H9 (cell line): ENCODE measurements around the gene DPP10. TPM values are rescaled to one million over a fixed set of nuclear protein-coding genes. Genes with fewer than 3 reads are reported as not detected.

Experiments used
- DNase-seq: peaks from one replicate; pipeline ENCODE4 v3.0.0-alpha.2; 2017
- H2AFZ ChIP-seq: one replicate; pipeline ENCODE4 v1.6.1; 2013; ENCODE audit warnings: mild to moderate bottlenecking, low read length, control low read depth, moderate library complexity
- H2AK5ac ChIP-seq: 2 replicates; pipeline ENCODE4 v1.6.1; 2013; ENCODE audit warnings: low read length, control low read depth, mixed read lengths; ENCODE audit not compliant: insufficient read length
- H2BK120ac ChIP-seq: one replicate; pipeline ENCODE4 v1.6.1; 2013; ENCODE audit warnings: low read depth, mild to moderate bottlenecking, low read length, control low read depth, inconsistent platforms; ENCODE audit not compliant: poor library complexity, severe bottlenecking
- H2BK12ac ChIP-seq: 2 replicates; pipeline ENCODE4 v1.6.1; 2013; ENCODE audit warnings: low read length, control low read depth, mixed read lengths, low read depth; ENCODE audit not compliant: insufficient read length
- H2BK15ac ChIP-seq: 2 replicates; pipeline ENCODE4 v1.6.1; 2013; ENCODE audit warnings: low read depth, low read length, control low read depth
- H2BK20ac ChIP-seq: one replicate; pipeline ENCODE4 v1.6.1; 2013; ENCODE audit warnings: low read depth, mild to moderate bottlenecking, low read length, control low read depth, inconsistent platforms; ENCODE audit not compliant: poor library complexity, severe bottlenecking
- H2BK5ac ChIP-seq: 2 replicates; pipeline ENCODE4 v1.6.1; 2013; ENCODE audit warnings: low read length, control low read depth, mixed read lengths; ENCODE audit not compliant: insufficient read length
- H3K14ac ChIP-seq: 2 replicates; pipeline ENCODE4 v1.6.1; 2013; ENCODE audit warnings: low read length, control low read depth; ENCODE audit not compliant: insufficient read depth
- H3K18ac ChIP-seq: 2 replicates; pipeline ENCODE4 v1.6.1; 2013; ENCODE audit warnings: low read depth, mild to moderate bottlenecking, mixed read lengths, low read length, control low read depth; ENCODE audit not compliant: insufficient read length
- H3K23ac ChIP-seq: 2 replicates; pipeline ENCODE4 v1.6.1; 2013; ENCODE audit warnings: low read length, control low read depth, mixed read lengths, low read depth; ENCODE audit not compliant: insufficient read length
- H3K23me2 ChIP-seq: 2 replicates; pipeline ENCODE4 v1.6.1; 2013; ENCODE audit warnings: low read depth, mild to moderate bottlenecking, mixed read lengths, low read length, control low read depth; ENCODE audit not compliant: insufficient read length, poor library complexity, severe bottlenecking
- H3K27ac ChIP-seq: 2 replicates; pipeline ENCODE4 v1.5.1; 2013; ENCODE audit warnings: low read length, control low read depth, mixed read lengths, low read depth; ENCODE audit not compliant: insufficient read length
- H3K27me3 ChIP-seq: 2 replicates; pipeline ENCODE4 v1.6.1; 2013; ENCODE audit warnings: low read length, control low read depth, inconsistent platforms; ENCODE audit not compliant: insufficient read depth
- H3K4ac ChIP-seq: 2 replicates; pipeline ENCODE4 v1.6.1; 2013; ENCODE audit warnings: low read depth, mild to moderate bottlenecking, control low read depth, inconsistent platforms, low read length, moderate library complexity
- H3K4me1 ChIP-seq: 2 replicates; pipeline ENCODE4 v1.6.1; 2013; ENCODE audit warnings: low read length, control low read depth, inconsistent platforms; ENCODE audit not compliant: insufficient read depth
- H3K4me2 ChIP-seq: 2 replicates; pipeline ENCODE4 v1.6.1; 2013; ENCODE audit warnings: low read length, control low read depth, mixed read lengths; ENCODE audit not compliant: insufficient read length, insufficient read depth
- H3K56ac ChIP-seq: 2 replicates; pipeline ENCODE4 v1.6.1; 2013; ENCODE audit warnings: low read depth, mild to moderate bottlenecking, mixed read lengths, low read length, control low read depth; ENCODE audit not compliant: insufficient read length
- H3K79me1 ChIP-seq: 2 replicates; pipeline ENCODE4 v1.6.1; 2013; ENCODE audit warnings: low read depth, mild to moderate bottlenecking, moderate library complexity, low read length, control low read depth, inconsistent platforms; ENCODE audit not compliant: insufficient read depth, poor library complexity, severe bottlenecking
- H3K79me2 ChIP-seq: 2 replicates; pipeline ENCODE4 v1.6.1; 2013; ENCODE audit warnings: low read length, control low read depth, inconsistent platforms; ENCODE audit not compliant: insufficient read depth
- H3K9ac ChIP-seq: 2 replicates; pipeline ENCODE4 v1.6.1; 2013; ENCODE audit warnings: low read length, control low read depth, mixed read lengths; ENCODE audit not compliant: insufficient read length; ENCODE audit errors: extremely low read depth
- H3K9me3 ChIP-seq: one replicate; pipeline ENCODE4 v1.6.1; 2013; ENCODE audit warnings: low read depth, low read length, inconsistent platforms; ENCODE audit not compliant: control insufficient read depth
- H3T11ph ChIP-seq: one replicate; pipeline ENCODE4 v1.6.1; 2013; ENCODE audit warnings: mild to moderate bottlenecking, low read length, control low read depth, inconsistent platforms
- H4K20me1 ChIP-seq: one replicate; pipeline ENCODE4 v1.6.1; 2013; ENCODE audit not compliant: control insufficient read depth, insufficient read length, insufficient read depth
- H4K5ac ChIP-seq: 2 replicates; pipeline ENCODE4 v1.6.1; 2013; ENCODE audit warnings: low read depth, mild to moderate bottlenecking, mixed read lengths, low read length, control low read depth; ENCODE audit not compliant: insufficient read length
- H4K8ac ChIP-seq: replicated peaks from 2 replicates; pipeline ENCODE4 v1.6.1; 2013; ENCODE audit warnings: low read length, control low read depth, mixed read lengths, low read depth; ENCODE audit not compliant: insufficient read length
- H4K91ac ChIP-seq: 2 replicates; pipeline ENCODE4 v1.6.1; 2013; ENCODE audit warnings: low read depth, mild to moderate bottlenecking, moderate library complexity, mixed read lengths, low read length, control low read depth; ENCODE audit not compliant: insufficient read length
- H3K27ac Mint-ChIP-seq, 3 experiments: 2 replicates in 2 of 3; 3 replicates in 1 of 3; pipeline ENCODE4 v1.8.0; 2020 to 2021; ENCODE audit warnings: mixed read lengths in 3 of 3, mild to moderate bottlenecking in 1 of 3, moderate library complexity in 1 of 3
- H3K27me3 Mint-ChIP-seq: 2 replicates; pipeline ENCODE4 v1.8.0; 2021; ENCODE audit warnings: low read depth, mild to moderate bottlenecking, moderate library complexity, mixed read lengths
- H3K36me3 Mint-ChIP-seq, 3 experiments: 2 replicates in 2 of 3; 3 replicates in 1 of 3; pipeline ENCODE4 v1.8.0; 2020 to 2021; ENCODE audit warnings: low read depth in 3 of 3, mixed read lengths in 3 of 3; ENCODE audit not compliant: insufficient read depth in 1 of 3
- H3K4me1 Mint-ChIP-seq, 2 experiments: 2 replicates each; pipeline ENCODE4 v1.8.0; 2020; ENCODE audit warnings: mixed read lengths in 2 of 2
- H3K4me3 Mint-ChIP-seq, 2 experiments: 2 replicates in 1 of 2; 3 replicates in 1 of 2; pipeline ENCODE4 v1.8.0; 2020 to 2021; ENCODE audit warnings: mild to moderate bottlenecking in 2 of 2, mixed read lengths in 2 of 2, moderate library complexity in 1 of 2
- H3K9me3 Mint-ChIP-seq, 2 experiments: 2 replicates in 1 of 2; 3 replicates in 1 of 2; pipeline ENCODE4 v1.8.0; 2020; ENCODE audit warnings: mild to moderate bottlenecking in 2 of 2, mixed read lengths in 2 of 2, moderate library complexity in 1 of 2
- CTCF ChIP-seq: fragments of 200-600 bp; sonication (generic); conservative IDR thresholded peaks from 3 replicates; pipeline ENCODE4 v1.8.0; 2021; ENCODE audit warnings: antibody characterized with exemption, mild to moderate bottlenecking
- WGBS: extraction: QIAGEN DNeasy Blood & Tissue Kit; methylation state at CpG from one replicate; pipeline ENCODE4 v1.1.7; 2013; ENCODE audit warnings: missing lambda C conversion rate, low lambda C conversion rate, mixed read lengths; ENCODE audit not compliant: insufficient read length; ENCODE audit errors: extremely low coverage; 5-methylcytosine and 5-hydroxymethylcytosine counted together
- total RNA-seq: library from RNA; stranded (reverse); gene quantifications from 2 replicates; pipeline ENCODE4 v1.2.1, GENCODE V29; 2021

Gene DPP10
- total RNA-seq, 1 experiment from 2014 or later, result 11.3 TPM

- H2BK20ac ChIP-seq, result no peak overlapping the region
- no peaks in the 10 kb centered on the region for H3K79me2 ChIP-seq
- no peak for TF ChIP-seq CTCF
- Mint-ChIP-seq H3K27ac (no peak overlapping the region), H3K36me3 (no peaks in the 10 kb centered on the region), H3K9me3 (peaks cover under 1 to 2% of the 10 kb centered on the region in 2 experiments; a peak in 4 of 5 replicates), H3K4me1 (no peaks in the 10 kb centered on the region), H3K4me3 (no peak overlapping the region), H3K27me3 (no peaks in the 10 kb centered on the region)
- no peak overlapping the region for H2BK12ac ChIP-seq
- no peak overlapping the region for H3T11ph ChIP-seq
- H3K4ac ChIP-seq, result no peak overlapping the region
- H4K5ac ChIP-seq, result no peak overlapping the region
- no CpG with 5 or more reads among the region's 4 CpGs for WGBS
- no peak overlapping the region for H2AK5ac ChIP-seq
- no peaks in the 10 kb centered on the region for H3K79me1 ChIP-seq
- H3K9ac ChIP-seq, result no peak overlapping the region
- H2AFZ ChIP-seq, result no peak overlapping the region
- H3K4me2 ChIP-seq, result no peak overlapping the region
- H3K9me3 ChIP-seq, result no peaks in the 10 kb centered on the region
- no peak overlapping the region for H3K18ac ChIP-seq
- H4K8ac ChIP-seq, result no peak overlapping the region
- H2BK5ac ChIP-seq, result no peak overlapping the region
- no peak overlapping the region for H4K91ac ChIP-seq
- H3K27me3 ChIP-seq, result no peaks in the 10 kb centered on the region
- H3K23me2 ChIP-seq, result no peaks in the 10 kb centered on the region
- H3K56ac ChIP-seq, result no peak overlapping the region
- no peak for DNase-seq
- H2BK120ac ChIP-seq, result no peak overlapping the region
- no peak overlapping the region for H3K23ac ChIP-seq
- no peak overlapping the region for H2BK15ac ChIP-seq
- no peak overlapping the region for H3K27ac ChIP-seq
- H3K4me1 ChIP-seq, result no peaks in the 10 kb centered on the region
- no peaks in the 10 kb centered on the region for H4K20me1 ChIP-seq
- no peak overlapping the region for H3K14ac ChIP-seq
Measured at GRCh38 chr2:115624332-115624731, 1181.9 kb downstream of the DPP10 start.
